Endothelial cell of umbilical vein (primary cell): ENCODE results near the gene CLBA1.
"Not testable (repeated sequence)": the region's sequence is repeated elsewhere in the genome, so short reads cannot be mapped to it uniquely, and the experiment has no call there.

Experiments
- CTCF ChIP-seq, 2 donors: IDR thresholded peaks; 1 replicate in 1 of 2; 2 replicates in 1 of 2; pipeline ENCODE4 v1.5.1; 2011; ENCODE audit warnings: low read length in 2 of 2, mild to moderate bottlenecking in 2 of 2, moderate library complexity in 2 of 2, control low read depth in 1 of 2, inconsistent platforms in 1 of 2, low read depth in 1 of 2; ENCODE audit not compliant: insufficient read depth in 1 of 2; ENCODE audit errors: extremely low read depth in 1 of 2
- EZH2 ChIP-seq: IDR thresholded peaks from 2 replicates; pipeline ENCODE4 v1.6.1; 2012; ENCODE audit warnings: borderline replicate concordance, low read depth, mild to moderate bottlenecking, moderate library complexity, low read length, inconsistent platforms; ENCODE audit not compliant: severe bottlenecking
- MAX ChIP-seq: IDR thresholded peaks from 2 replicates; pipeline ENCODE4 v1.6.1; 2011; ENCODE audit not compliant: insufficient read depth, insufficient read length
- POLR2A ChIP-seq: IDR thresholded peaks from 2 replicates; pipeline ENCODE4 v1.6.1; 2012; ENCODE audit warnings: low read depth, mild to moderate bottlenecking, control low read depth, low read length

GRCh38 chr14:104945266-104945665, 40.3 kb upstream of the CLBA1 start:
- not testable (repeated sequence) for TF ChIP-seq MAX; CTCF (IDR thresholded peaks at IDR 0.05; ENCODE audit: extremely low read depth in 1 of 2, insufficient read depth in 1 of 2, low read depth in 1 of 2, low read length in 2 of 2); POLR2A; EZH2
